Endothelial cell of umbilical vein (primary cell): ENCODE measurements around the gene ABLIM2. TPM values are rescaled to one million over a fixed set of nuclear protein-coding genes. Genes with fewer than 3 reads are reported as not detected.

Source experiments
- BruUV-seq: library from RNA; stranded (reverse); fragments of 400-500 nt; replicated peaks from 2 replicates; lab custom pipeline; 2021; lab: Mats Ljungman, UMichigan
- CTCF ChIA-PET: fragments of 300-600, 350-600 bp; sonication (Branson Sonifier 250); formaldehyde crosslinking; loops from one replicate; lab custom pipeline; 2021; ENCODE audit warnings: antibody characterized with exemption, inconsistent platforms; lab: Charles Lee
- POLR2A ChIA-PET: fragments of 300-600, 350-600 bp; sonication (Branson Sonifier 250); formaldehyde crosslinking; loops from one replicate; lab custom pipeline; 2021; ENCODE audit warnings: antibody characterized with exemption, inconsistent platforms; lab: Charles Lee
- DNase-seq: peaks from one replicate; pipeline ENCODE4 v3.0.0-alpha.2; 2011; ENCODE audit warnings: low read depth, low spot score
- FAIRE-seq: peaks from 2 replicates; lab custom pipeline; 2011; peaks lifted over from hg19 to GRCh38; lab: Jason Lieb, UNC
- H2AFZ ChIP-seq: 2 replicates; pipeline ENCODE4 v1.6.0; 2012; ENCODE audit warnings: low read depth, low read length, control low read depth, inconsistent platforms
- H3K27ac ChIP-seq: 2 replicates; pipeline ENCODE4 v1.5.1; 2011; ENCODE audit warnings: low read depth, mild to moderate bottlenecking, control low read depth, low read length, moderate library complexity; ENCODE audit not compliant: insufficient read depth
- H3K27me3 ChIP-seq, 2 experiments: 2 replicates each; pipeline versions ENCODE4 v1.6.0 to v1.6.1; 2011; ENCODE audit warnings: low read length in 2 of 2, mixed read lengths in 1 of 2; ENCODE audit not compliant: control insufficient read depth in 2 of 2, insufficient read depth in 2 of 2
- H3K36me3 ChIP-seq, 2 experiments: 2 replicates in 1 of 2; 3 replicates in 1 of 2; pipeline ENCODE4 v1.5.1; 2011; ENCODE audit warnings: low read length in 2 of 2, mild to moderate bottlenecking in 1 of 2, moderate library complexity in 1 of 2; ENCODE audit not compliant: control insufficient read depth in 2 of 2, insufficient read depth in 2 of 2; ENCODE audit errors: extremely low read depth in 1 of 2
- H3K4me1 ChIP-seq: 3 replicates; pipeline ENCODE4 v1.5.1; 2011; ENCODE audit warnings: mild to moderate bottlenecking, low read length; ENCODE audit not compliant: control insufficient read depth, insufficient read depth; ENCODE audit errors: extremely low read depth
- H3K4me2 ChIP-seq: 2 replicates; pipeline ENCODE4 v1.6.1; 2011; ENCODE audit warnings: low read length, control low read depth, mixed read lengths; ENCODE audit not compliant: insufficient read depth
- H3K4me3 ChIP-seq, 3 experiments: fragments of 200-600 bp in 1 of 3; sonication (generic), shearing (Covaris generic) in 1 of 3; replicated peaks in 1 of 3; 2 replicates each; pipeline ENCODE4 v1.5.1; 2011 to 2016; ENCODE audit warnings: control low read depth in 3 of 3, low read length in 3 of 3, mild to moderate bottlenecking in 2 of 3, inconsistent platforms in 1 of 3, low read depth in 1 of 3, moderate library complexity in 1 of 3; ENCODE audit not compliant: insufficient read depth in 1 of 3
- H3K79me2 ChIP-seq: 2 replicates; pipeline ENCODE4 v1.6.0; 2012; ENCODE audit warnings: low read length, inconsistent platforms; ENCODE audit not compliant: control insufficient read depth, insufficient read depth
- H3K9ac ChIP-seq: replicated peaks from 2 replicates; pipeline ENCODE3; 2011; ENCODE audit warnings: low read length, control low read depth; ENCODE audit not compliant: insufficient read depth; ENCODE audit errors: extremely low read depth
- H3K9me1 ChIP-seq: replicated peaks from 3 replicates; pipeline ENCODE4 v1.6.0; 2011; ENCODE audit warnings: mild to moderate bottlenecking, low read length; ENCODE audit not compliant: control insufficient read depth, insufficient read depth; ENCODE audit errors: extremely low read depth
- H3K9me3 ChIP-seq: replicated peaks from 2 replicates; pipeline ENCODE4 v1.5.1; 2012; ENCODE audit warnings: low read length, inconsistent platforms; ENCODE audit not compliant: control insufficient read depth, insufficient read depth
- H4K20me1 ChIP-seq: replicated peaks from 2 replicates; pipeline ENCODE3; 2011; ENCODE audit warnings: mild to moderate bottlenecking, low read length; ENCODE audit not compliant: control insufficient read depth, insufficient read depth; ENCODE audit errors: extremely low read depth
- CTCF ChIP-seq, 2 donors: IDR thresholded peaks; 1 replicate in 1 of 2; 2 replicates in 1 of 2; pipeline ENCODE4 v1.5.1; 2011; ENCODE audit warnings: low read length in 2 of 2, mild to moderate bottlenecking in 2 of 2, moderate library complexity in 2 of 2, control low read depth in 1 of 2, inconsistent platforms in 1 of 2, low read depth in 1 of 2; ENCODE audit not compliant: insufficient read depth in 1 of 2; ENCODE audit errors: extremely low read depth in 1 of 2
- EZH2 ChIP-seq: IDR thresholded peaks from 2 replicates; pipeline ENCODE4 v1.6.1; 2012; ENCODE audit warnings: borderline replicate concordance, low read depth, mild to moderate bottlenecking, moderate library complexity, low read length, inconsistent platforms; ENCODE audit not compliant: severe bottlenecking
- FOS ChIP-seq: IDR thresholded peaks from 2 replicates; pipeline ENCODE4 v1.6.1; 2011; ENCODE audit warnings: mild to moderate bottlenecking, low read length, moderate library complexity, borderline replicate concordance; ENCODE audit not compliant: insufficient read depth
- GATA2 ChIP-seq: IDR thresholded peaks from 2 replicates; pipeline ENCODE4 v1.7.0; 2011; ENCODE audit warnings: low read depth, mild to moderate bottlenecking, moderate library complexity, mixed read lengths, low read length; ENCODE audit not compliant: insufficient read length, insufficient read depth
- JUN ChIP-seq: IDR thresholded peaks from 2 replicates; pipeline ENCODE4 v1.6.1; 2011; ENCODE audit warnings: borderline replicate concordance, low read depth; ENCODE audit not compliant: insufficient read length, insufficient read depth
- MAX ChIP-seq: IDR thresholded peaks from 2 replicates; pipeline ENCODE4 v1.6.1; 2011; ENCODE audit not compliant: insufficient read depth, insufficient read length
- MYC ChIP-seq: IDR thresholded peaks from one replicate; pipeline ENCODE4 v1.6.1; 2011; ENCODE audit warnings: mild to moderate bottlenecking, low read depth, low read length
- POLR2A ChIP-seq: IDR thresholded peaks from 2 replicates; pipeline ENCODE4 v1.6.1; 2012; ENCODE audit warnings: low read depth, mild to moderate bottlenecking, control low read depth, low read length
- POLR2AphosphoS5 ChIP-seq: IDR thresholded peaks from 2 replicates; pipeline ENCODE4 v1.6.1; 2012; ENCODE audit warnings: low read depth, mild to moderate bottlenecking, control low read depth, low read length, moderate library complexity; ENCODE audit not compliant: insufficient read depth
- dilution Hi-C: fragments of 300-500 bp; cut with MboI; formaldehyde crosslinking; loops from one replicate; pipeline ENCODE4 v1.15.0; 2019; ENCODE audit warnings: low sequenced_read_pairs; ENCODE audit not compliant: extremely low pct_ligation_motif_present
- intact Hi-C: fragments of 100-400 bp; cut with micrococcal nuclease; formaldehyde crosslinking; loops from one replicate; pipeline ENCODE4 v1.10.0; 2022
- polyA plus RNA-seq, 4 experiments: library from polyadenylated mRNA; depleted of rRNA in 3 of 4; stranded (reverse) in 3 of 4; unstranded in 1 of 4; fragments of >200 nt; gene quantifications; 2 replicates each; pipeline versions ENCODE4 v1.2.1 to v1.2.3, GENCODE V29; 2011 to 2012; ENCODE audit warnings: missing spikeins in 1 of 4
- total RNA-seq: library from RNA; stranded (reverse); gene quantifications from 2 replicates; pipeline ENCODE4 v1.2.3, GENCODE V29; 2021

Gene ABLIM2
- total and polyA plus RNA-seq, 2 donors (not counting 3 experiments of a cell fraction or from before 2014, with no cell fraction given), result 0.28 to 0.66 TPM

- ChIA-PET POLR2A (no interaction called here), CTCF (interaction anchor here (1.0 to 1.5 kb wide), 2 partner anchors 54 to 192 kb away, joined by 4 to 5 read pairs; partner anchors contain the start of gene AFAP1)
- TF ChIP-seq MYC (no peak), GATA2 (no peak), JUN (no peak), POLR2A (no peak), FOS (no peak), CTCF (IDR thresholded peaks at IDR 0.05; ENCODE audit: extremely low read depth in 1 of 2, insufficient read depth in 1 of 2, low read depth in 1 of 2, low read length in 2 of 2) (no peak), EZH2 (no peak), MAX (no peak), POLR2AphosphoS5 (no peak)
- H3K9me3 ChIP-seq, result no peaks in the 10 kb centered on the region
- H3K27ac ChIP-seq, result no peak overlapping the region
- H3K36me3 ChIP-seq, result no peaks in the 10 kb centered on the region
- BruUV-seq, result no TSS peak
- no peak for DNase-seq
- no peaks in the 10 kb centered on the region for H3K9me1 ChIP-seq
- H3K4me2 ChIP-seq, result no peak overlapping the region
- dilution Hi-C loops (no loop called here), intact Hi-C loops (no loop called here)
- H3K9ac ChIP-seq, result no peak overlapping the region
- no peaks in the 10 kb centered on the region for H3K27me3 ChIP-seq
- FAIRE-seq, result no peak
- no peaks in the 10 kb centered on the region for H4K20me1 ChIP-seq
- no peak overlapping the region for H2AFZ ChIP-seq
- no peak overlapping the region for H3K4me3 ChIP-seq
- H3K4me1 ChIP-seq, result no peaks in the 10 kb centered on the region
- no peaks in the 10 kb centered on the region for H3K79me2 ChIP-seq
Observed at GRCh38 chr4:7993671-7994070, 164.9 kb downstream of the ABLIM2 start.
